CMK (cell line): ENCODE measurements around the gene TUBB1.
"Not testable (repeated sequence)": the region's sequence is repeated elsewhere in the genome, so short reads cannot be mapped to it uniquely, and the experiment has no call there.

Source experiments
- DNase-seq: peaks from one replicate; pipeline ENCODE4 v3.0.0-alpha.2; 2010; ENCODE audit warnings: low read depth

Gene TUBB1

DNA sequence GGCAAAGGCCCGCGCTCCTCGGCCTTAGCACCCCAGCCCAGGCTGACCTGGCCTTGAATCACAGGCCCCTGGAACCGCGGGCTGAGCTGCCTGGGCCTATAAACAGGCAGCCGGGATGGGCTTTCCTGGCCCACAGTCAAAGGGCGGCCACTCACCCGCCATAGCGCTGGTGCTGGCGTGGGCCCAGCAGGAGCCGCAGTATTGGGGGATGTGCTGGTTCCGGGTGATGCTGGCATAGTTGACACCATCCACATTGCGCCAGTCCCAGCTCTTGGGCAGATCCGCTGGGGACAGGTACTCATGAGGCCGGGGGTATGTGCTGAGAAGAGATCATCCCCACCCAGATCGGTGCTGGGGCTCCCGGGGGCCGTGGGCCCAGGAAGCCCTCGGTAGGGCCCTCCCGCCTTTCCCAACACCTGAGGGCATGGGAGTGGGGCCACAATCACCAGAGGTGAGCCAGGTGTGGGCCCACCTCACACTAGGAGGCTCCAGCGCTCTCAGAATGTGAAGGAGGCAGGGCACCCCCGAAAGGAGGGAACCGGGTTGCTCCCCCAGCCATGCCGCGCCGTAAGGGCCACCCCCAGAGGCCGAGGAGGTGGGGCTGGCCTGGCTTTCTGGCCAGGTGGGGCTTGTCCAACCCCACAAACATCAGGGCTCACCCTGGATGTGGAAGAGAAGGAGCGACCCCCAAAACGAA, 12.9 kb upstream of the TUBB1 start:
- DNase-seq: no peak

DNA sequence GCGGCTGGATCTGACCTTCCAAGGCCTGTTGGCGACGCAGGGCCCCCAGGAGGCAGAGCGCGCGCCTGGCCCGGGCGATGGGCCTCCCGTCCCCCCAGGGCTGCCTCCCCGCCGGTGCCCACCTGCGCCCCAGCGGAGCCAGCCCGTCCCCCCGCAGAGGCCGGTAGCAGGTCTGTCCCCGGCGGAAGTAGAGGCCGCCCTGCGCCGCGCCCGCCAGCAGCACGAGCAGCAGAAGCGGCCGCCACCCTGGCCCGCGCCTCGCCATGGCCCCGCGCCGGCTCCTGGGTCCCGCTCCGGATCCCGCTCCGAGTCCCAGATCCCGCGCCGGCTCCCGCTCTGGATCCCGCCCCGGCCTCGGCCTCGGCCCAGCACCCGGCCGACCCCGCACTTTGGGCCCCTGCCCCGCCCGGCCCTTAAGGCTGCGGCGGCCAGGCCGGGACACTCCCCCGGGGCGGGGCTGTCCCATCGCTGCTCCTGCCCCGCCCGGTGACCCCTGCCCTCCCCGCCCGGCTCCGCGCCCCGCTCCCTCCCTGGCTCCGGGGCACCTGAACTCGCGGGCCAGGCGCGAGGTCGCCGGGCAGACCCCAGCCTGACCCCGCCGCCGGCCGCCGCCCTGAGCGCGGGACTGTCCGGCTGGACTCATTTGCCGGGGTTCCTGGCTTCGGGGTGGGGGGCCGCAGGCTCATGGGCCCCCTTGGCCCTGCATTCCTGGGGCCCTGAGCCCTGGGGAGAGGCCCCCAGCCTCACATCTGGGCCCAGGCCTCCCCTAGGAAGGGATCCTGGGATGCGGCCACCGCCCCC, 12.2 kb upstream of the TUBB1 start, which contains the start of gene CTSZ:
TSS of gene CTSZ (minus strand) at position 391 of the 801 bp plus-strand sequence. CDS start at position 265, 126 bp downstream.
- no peak for DNase-seq

DNA sequence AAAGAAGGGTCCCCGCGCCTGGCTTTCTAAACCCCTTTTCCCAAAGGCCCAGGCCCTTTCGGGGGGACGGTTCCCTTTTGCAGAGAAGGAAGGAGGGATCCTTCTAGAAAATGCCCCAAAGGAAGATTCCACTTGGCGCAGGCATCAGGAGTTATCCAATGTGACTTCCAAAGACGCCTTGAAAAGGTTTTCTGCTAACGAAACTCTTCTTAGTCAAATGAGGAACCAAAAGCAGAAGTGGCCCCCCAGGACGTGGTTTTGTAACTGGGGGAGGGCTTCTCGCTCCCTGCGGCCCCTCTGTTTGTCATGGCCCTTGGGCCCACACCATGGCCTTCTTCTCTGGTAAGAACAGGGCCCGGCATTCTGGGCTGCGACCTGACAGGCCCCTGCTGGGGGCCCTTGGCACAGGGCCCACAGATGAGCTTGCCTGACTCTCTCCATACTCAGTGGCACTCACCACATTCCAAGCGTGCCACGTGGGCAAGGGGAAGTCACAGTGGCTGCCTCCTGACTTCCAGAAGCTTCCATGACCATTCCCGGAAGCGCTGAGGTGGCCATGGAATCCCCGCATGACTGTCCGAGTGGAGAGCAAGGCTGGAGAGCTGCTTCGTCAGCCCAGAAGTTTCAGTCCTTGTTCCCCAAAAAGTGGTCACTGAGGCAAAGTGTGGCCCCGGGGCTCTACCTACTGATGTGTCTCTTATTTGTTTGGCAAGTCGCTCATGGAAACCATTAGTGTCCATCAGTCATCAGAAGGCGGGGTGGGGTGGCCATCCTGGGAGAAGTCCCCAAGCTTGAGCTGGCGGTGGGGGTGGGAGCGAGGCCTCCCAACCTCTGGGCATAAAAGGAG, 11.3 kb upstream of the TUBB1 start:
- DNase-seq: no peak

DNA sequence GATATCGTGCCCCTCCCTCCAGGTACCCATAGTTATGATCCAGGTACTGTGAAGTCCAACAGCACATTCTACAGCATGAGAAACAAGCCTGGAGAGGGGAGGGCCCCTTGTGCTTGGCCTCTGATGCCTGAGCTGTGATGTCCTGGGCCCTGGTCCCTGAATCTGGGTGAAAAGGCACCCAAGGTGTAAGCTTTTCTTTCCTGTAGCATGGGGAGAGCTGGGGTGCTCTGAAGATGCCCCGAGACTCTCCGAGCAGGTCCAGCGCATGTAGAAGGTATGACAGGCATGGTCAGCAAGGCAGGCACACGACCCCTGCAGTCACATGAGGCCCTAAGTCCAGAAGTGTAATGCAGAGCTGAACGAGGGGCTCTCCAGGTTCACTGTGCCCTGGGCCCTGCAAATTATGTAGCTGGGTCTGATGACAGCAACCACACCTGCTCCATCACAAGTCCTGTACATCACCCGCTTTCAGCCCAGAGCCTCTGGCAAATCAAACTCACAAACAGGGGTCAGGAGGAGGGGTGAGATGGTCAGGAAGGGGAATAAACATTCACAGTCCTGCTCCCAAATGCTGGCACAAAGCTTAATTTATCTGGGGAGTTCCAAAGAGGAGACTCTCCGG, 10.4 kb upstream of the TUBB1 start:
- DNase-seq: no peak

DNA sequence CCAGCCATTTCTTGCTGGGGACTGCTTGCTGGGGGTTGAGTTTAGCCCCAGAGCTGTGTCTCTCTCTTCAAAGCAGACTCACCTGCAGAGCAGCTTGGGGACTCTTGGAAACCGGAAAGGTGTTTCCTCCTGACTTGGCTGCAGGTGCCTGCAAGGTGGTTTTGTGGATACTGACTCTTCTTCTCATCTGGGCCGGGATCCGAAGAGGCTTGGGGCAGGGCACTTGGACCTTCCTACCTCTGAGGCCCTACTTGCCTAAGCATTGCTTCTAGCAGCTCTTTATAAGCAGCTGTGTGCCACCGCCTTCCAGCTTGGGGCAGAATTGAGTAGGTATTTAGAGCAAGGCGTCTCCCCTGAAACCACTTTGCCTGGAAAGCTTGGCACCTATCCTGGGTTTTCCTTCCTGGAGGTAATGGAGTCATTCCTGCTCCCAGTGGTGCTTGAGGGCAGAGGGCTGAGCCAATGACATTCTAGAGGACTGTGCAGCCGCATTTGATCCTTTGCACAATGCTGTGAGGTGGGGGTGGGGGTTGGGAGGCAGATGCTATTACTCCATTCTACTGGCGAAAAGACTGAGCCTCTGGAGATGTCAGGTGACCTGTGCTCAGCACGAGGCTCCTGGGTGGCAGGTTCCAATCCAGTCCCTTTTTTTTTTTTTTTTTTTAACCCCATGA, 8.8 kb upstream of the TUBB1 start:
- DNase-seq: no peak

DNA sequence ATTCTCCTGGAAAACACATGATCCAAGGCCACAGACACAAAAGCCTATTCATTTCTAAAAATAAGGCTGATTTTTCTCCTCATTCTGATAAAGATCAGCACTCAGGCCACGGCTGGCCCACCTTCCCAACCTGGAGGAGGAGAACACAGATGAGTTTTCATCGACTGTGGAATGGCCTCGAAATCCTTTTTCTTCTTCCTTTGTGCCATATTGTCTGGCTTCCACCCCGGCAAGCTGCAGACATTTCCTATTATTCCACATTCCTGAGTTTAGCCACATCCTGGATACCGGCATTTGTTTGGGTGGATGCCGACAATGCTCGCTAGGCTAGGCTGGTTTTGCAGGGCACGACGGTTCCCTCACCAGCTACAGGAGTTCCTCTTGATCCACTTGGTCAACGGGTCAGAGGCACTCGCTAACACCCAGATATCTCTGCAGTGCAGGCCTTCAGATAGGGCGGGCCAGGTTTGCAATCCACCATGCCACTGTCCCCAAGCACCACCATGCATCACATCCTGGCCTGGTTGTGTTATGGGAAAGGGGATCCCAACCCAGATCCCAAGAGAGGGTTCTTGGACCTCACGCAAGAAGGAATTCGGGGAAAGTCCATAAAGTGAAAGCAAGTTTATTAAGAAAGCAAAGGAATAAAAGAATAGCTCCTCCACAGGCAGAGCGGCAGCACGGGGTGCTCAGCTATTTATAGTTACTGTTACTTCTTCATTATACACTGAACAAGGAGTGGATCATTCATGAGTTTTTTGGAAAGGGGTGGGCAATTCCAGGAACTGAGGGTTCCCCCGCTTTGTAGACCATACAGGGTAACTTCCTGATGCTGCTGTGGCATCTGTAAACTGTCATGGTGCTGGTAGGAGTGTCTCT, 8.0 kb upstream of the TUBB1 start:
- DNase-seq: peak; percentile 52

DNA sequence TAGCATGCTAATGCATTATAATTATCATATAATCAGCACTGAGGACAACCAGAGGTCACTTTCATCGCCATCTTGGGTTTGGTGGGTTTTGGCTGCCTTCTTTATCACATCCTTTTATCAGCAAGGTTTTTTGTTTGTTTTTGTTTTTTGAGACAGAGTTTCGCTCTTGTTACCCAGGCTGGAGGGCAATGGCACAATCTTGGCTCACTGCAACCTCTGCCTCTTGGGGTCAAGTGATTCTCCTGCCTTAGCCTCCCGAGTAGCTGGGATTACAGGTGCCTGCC, 7.4 kb upstream of the TUBB1 start:
- not testable (repeated sequence) for DNase-seq

DNA sequence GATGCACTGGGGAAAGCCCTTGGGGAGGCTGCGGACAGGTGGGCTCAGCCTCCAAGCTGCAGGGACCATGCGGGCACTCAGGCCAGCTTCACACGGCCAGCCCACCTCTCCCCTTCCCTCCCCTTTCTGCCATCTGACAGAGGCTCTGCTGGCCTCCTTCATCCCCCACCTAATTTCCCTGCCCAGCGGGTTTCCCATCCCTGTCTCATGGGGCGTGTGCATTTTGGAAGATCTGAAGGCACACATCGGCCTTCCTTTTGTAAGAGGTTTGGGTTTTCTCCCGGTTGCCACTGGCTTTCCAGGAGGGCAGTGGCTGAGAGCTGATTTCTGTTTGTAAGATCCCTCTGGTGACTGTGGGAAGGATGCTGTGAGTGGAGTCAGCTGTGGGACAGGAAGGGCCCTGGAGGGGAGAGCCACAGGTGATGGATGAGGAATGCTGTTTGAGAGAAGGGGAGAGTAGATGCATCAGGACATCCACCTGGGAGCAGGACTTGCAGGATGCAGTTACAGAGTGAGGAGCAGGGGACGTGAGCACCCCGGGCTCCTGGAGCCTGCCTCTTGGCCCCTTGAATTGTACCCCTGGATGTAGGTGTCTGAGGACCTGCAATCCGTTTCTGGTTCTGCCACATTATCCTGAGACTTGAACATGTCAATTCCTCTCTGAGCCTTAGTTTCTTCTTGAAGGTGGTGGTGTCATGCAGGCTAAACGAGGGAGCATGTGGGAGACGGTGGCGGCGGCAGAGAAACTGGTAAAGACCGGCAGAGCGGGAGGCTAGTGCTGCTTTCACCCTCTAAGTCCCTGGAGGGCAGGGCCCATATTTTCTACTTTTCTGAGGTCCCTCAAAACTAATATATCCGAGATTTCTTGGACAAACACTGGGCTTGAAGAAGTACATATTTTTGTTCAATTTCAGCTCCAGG, 5.9 kb upstream of the TUBB1 start:
- no peak for DNase-seq

DNA sequence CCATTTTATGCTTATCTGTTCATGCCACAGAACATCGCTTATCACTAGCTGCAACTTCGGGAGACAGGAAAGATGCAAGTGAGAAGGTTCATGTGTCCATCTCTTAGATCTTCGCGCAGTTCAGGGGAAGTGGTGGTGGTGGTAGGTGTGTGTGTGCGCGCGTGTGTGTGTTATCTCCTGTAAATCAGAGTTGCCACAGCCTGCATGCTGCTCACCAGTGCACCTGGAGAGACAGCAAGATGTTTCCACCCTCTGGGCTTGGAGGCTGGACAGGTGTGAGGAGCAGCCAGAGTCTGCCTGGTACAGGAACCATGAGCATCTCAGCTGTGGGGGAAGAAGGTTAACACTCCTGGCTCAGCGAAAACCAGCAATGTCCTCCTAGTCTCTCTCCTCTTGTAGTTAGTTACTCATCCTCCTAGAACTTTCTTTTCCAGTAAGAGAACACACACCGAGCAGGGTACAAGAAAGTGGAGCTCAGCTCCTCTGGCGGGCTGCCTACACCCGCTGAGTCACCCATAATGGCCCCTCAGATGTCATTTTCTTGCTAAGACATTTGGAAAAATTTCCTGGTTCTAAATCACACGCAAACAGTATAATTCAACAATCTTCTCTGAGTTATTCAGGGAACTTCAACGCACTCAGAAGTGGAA, 5.1 kb upstream of the TUBB1 start:
- no peak for DNase-seq

DNA sequence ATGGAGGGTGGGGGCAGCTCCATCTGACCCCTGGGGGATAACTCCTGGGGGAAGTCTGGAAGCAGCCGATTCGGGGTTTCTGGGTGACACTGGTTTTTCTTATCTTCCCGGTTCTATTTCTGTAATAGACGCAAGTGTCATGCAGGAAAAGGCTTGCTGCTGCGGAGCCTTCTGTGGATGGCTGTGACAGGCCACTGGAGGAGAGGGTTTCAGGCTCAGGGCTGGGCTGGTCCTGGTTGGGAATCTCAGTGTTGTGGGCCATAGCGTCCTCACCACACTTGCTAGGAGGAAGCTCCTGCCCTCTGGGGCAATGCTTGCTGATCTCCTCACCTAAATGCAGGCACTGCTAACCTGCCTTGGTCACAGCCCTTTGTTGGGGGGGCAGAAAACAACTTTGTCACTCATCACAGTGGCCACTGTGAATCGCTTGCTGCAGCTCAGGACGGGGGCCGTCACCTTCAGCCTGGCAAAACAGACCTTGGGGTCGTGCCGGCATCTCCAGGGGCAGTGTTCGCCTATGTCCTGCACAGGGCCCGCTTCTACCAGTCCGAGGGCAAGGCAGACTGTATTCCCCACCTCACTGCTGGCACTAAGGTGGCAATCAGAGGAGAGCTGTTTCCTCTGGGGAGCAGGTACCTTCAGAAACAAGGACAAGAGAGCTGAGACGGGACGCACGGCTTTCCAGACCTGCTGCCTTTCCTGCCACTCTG, 4.4 kb upstream of the TUBB1 start:
- no peak for DNase-seq

DNA sequence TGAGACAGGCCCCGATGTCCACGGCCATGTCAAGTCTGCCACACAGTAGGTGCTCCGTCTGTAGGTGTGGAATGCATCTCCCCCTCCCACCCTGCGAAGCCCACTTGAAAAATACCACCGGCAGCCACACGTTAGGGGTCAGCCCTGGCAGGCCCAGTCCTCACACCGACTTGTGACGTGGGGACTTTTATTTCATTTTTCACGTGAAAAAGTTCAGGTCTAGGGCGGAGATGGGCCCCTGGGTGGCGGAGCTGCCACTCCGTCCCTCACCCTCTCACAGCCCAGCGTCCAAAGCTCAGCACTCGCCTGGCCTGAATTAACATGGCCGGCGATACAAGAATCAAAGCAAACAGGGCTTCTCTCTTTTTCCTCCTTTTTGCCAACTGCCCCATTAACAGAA, 3.8 kb upstream of the TUBB1 start:
- no peak for DNase-seq

DNA sequence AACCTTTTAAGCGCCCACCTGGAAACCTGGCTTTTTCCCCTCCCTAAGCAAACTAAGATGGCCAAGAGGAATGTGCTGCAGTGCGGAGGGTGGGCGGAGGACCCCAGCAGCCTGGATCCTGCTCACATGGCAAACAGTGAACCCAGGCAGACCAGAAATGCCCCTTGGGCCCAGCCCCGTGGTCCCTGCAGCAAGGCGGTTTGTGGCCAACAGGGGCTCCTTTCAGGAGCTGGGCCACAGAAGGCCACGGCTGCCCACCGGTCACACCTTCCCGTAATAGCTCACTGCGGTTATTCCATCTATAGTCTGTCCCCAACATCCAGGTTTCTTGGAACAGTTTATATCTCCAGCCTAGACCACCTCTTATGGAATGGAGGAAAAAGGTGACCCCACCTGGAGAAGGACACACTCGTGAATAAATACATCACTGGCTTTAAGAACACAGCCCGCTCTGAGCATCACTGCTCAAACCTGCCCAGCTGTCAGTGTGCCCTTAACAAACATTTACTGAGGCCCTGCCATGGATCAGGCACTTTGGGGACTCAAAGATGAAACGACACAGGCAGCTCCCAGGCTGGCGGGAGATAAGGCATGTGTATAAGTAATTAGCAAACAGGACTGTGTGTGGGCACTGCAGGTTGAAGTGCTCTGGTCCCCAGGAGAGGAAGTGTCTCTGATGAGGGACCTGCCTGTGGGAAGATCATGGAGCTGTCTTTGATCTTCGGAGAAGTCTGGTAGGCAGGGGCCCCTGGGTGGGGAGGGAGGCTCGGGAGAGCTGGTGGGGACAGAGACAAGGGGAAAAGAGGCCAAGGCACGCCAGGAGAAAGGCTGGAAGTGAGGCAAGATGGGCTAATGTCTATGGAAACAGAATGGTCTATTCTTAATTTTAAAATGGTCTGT, 3.2 kb upstream of the TUBB1 start:
- DNase-seq: no peak

DNA sequence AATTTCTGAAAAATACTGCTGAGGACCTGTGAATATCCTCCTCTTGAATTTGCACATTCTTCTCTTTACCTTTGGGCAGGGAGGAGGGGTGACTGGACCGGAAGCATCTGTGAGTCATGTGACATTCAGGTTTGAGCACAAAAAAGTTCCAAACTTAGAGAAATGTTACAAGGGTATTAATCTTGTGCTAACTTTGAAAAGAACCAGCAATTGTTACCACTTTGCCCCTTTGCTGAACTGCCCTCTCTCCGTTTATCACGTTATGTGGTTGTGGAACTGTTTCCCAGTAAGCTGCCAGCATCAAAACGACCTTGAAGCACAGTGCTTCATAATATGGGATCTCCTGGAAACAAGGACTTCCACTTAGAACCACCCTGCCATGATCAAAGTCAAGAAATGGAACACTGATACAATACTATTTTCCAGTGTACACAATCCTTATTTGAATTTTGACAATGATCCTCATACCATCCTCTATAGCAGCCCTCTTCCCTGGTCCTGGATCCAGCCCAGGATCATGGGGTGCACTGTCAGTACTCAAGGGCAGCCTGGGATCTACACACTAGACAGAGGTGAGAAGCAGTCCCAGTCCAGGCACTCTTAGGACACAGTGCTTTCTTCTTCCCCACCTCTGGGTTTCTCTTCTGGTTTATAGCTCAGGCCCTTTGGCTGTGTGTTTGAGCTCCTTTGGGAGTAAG, 2.3 kb upstream of the TUBB1 start:
- DNase-seq: no peak

DNA sequence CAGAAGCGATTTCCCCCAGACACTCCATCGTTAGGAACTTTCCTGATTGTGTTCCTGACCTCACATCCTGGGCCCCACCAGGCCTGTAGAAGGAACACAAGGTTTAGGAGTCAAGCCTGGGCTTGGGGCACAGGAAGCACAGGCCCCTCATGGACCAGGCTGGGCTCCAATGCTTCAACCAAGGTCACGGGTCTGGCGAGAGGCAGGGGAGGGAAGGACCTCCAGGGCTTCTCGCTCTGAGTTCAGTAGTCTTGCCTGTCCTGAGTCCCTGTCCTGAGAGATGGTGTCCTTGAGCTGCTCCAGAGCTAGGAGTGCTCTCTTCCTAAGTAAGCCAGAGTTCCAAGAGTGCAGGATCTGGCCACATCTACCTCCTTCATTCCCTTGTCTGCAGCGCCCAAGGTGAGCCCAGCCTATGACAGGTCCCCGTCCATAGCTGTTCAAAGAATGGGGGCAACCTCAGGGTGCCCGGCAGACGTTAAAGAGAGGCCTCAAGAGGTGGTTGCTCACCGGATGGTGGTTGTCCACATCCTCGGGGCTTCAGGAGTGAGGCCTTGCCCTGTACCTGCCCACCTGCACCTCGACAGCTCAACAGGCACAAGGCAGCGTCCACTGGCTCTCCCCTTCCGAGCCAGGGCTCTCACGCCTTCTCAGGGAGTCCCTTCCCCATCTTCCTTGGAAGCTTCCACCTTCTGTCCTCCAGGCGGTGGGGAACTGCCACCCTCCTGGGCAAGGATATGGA, 1.6 kb upstream of the TUBB1 start:
- no peak for DNase-seq

DNA sequence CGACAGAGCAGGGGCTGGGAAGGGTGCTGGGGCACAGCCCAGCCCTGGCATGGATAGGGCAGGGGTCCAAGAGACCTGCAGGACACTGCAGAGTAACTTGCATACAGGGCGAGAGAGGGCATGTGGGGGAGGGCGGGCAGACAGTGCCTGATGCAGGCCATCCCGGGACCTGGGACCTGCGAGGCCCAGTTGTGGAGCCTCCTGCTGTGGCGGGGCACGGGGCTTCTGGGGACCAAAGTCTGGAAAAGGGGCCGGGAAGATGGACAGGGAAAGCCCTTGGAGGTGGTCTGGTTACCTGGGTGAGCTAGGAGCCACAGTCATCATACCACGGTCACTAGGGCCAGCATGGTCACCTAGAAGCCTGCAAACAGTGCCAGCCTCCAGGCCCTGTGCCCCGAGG, 412 bp upstream of the TUBB1 start:
- no peak for DNase-seq

DNA sequence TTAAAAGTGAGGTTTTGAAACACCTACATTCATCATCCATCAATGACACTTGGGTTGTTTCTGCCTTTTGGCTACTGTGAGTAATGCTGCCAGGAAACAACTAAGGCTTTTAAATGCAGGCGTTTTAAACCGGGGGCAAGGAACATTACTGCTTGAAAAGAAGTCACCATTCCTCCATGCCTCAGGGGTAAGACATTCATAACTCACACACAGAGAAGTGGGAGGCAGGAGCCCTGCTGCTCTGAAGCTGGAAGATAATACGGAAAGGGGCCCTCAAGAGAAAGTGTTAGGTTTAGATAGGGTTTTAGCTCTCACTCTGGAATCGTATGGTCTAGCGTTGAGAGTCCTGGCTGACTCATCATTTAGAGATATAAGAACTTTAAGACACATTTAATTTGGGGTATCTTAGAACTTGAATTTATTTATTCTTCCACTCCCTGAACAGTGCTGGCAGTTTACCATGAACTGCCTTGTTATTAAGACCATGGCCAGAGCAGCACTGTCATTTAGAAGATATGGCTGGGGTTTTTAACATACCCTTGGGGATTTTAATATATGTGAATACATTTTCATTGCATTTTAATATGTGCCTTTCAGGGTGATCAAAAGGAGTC, 1.8 kb downstream of the TUBB1 start:
- peak; percentile 38 for DNase-seq
